ENCODE results near the gene G3BP1. TPM values are rescaled to one million over a fixed set of nuclear protein-coding genes. Genes with fewer than 3 reads are reported as not detected.

The G3BP1 gene
- total RNA-seq, 1 experiment from 2014 or later, result 329 TPM

GRCh38 chr5:151730381-151730780 lies 41.4 kb upstream of the G3BP1 start:
- Histone ChIP-seq H3K4me1 (0 out of 2 replicates have a peak, but pooled peaks cover 6% of the 10 kb centered on the region), H3K4me3 (ENCODE audit: low read depth, low read length) (no peak overlapping the region), H3K9me3 (peaks cover 21% of the 10 kb centered on the region), H3K27me3 (replicated peaks; ENCODE audit: control insufficient read depth, insufficient read depth, low read length) (no peaks in the 10 kb centered on the region), H3K36me3 (ENCODE audit: control insufficient read depth, insufficient read depth, low read length) (no peaks in the 10 kb centered on the region)
- Mint-ChIP-seq H3K9me3 (ENCODE audit: unreplicated experiment) (no peaks in the 10 kb centered on the region), H3K27ac (ENCODE audit: unreplicated experiment) (no peak overlapping the region), H3K27me3 (ENCODE audit: insufficient read depth, unreplicated experiment) (no peaks in the 10 kb centered on the region), H3K4me1 (ENCODE audit: low read depth, unreplicated experiment) (no peaks in the 10 kb centered on the region), H3K4me3 (ENCODE audit: unreplicated experiment) (no peak overlapping the region), H3K36me3 (ENCODE audit: insufficient read depth, unreplicated experiment) (peaks cover 7% of the 10 kb centered on the region)
- intact Hi-C loops (cut with micrococcal nuclease; ENCODE audit: unreplicated experiment), result no loop called here
- BruUV-seq (replicated peaks), result no TSS peak
- POLR2A ChIA-PET, result no interaction called here
- TF ChIP-seq CTCF (IDR thresholded peaks at IDR 0.05; ENCODE audit: insufficient read depth in 1 of 2, low read depth in 1 of 2, low read length in 1 of 2, severe bottlenecking in 1 of 2, unreplicated experiment in 1 of 2), result no peak
- DNase-seq, result no peak
- CTCF ChIA-PET, result no interaction called here

GRCh38 chr5:151733358-151734063 lies 38.2 kb upstream of the G3BP1 start:
- 0 out of 2 replicates have a peak, but pooled peaks cover 6% of the 10 kb centered on the region for H3K4me1 ChIP-seq
- Mint-ChIP-seq H3K27ac (ENCODE audit: unreplicated experiment) (no peak overlapping the region), H3K36me3 (ENCODE audit: insufficient read depth, unreplicated experiment) (peaks cover 7% of the 10 kb centered on the region), H3K27me3 (ENCODE audit: insufficient read depth, unreplicated experiment) (no peaks in the 10 kb centered on the region), H3K4me3 (ENCODE audit: unreplicated experiment) (no peak overlapping the region), H3K9me3 (ENCODE audit: unreplicated experiment) (no peaks in the 10 kb centered on the region), H3K4me1 (ENCODE audit: low read depth, unreplicated experiment) (no peaks in the 10 kb centered on the region)
- CTCF ChIA-PET, result no interaction called here
- POLR2A ChIA-PET, result no interaction called here
- no peaks in the 10 kb centered on the region for H3K36me3 ChIP-seq (ENCODE audit: control insufficient read depth, insufficient read depth, low read length)
- H3K4me3 ChIP-seq (ENCODE audit: low read depth, low read length), result no peak overlapping the region
- no peak for TF ChIP-seq CTCF (IDR thresholded peaks at IDR 0.05; ENCODE audit: insufficient read depth in 1 of 2, low read depth in 1 of 2, low read length in 1 of 2, severe bottlenecking in 1 of 2, unreplicated experiment in 1 of 2)
- peaks cover 21% of the 10 kb centered on the region for H3K9me3 ChIP-seq
- DNase-seq, result no peak
- intact Hi-C loops (cut with micrococcal nuclease; ENCODE audit: unreplicated experiment), result no loop called here
- H3K27me3 ChIP-seq (replicated peaks; ENCODE audit: control insufficient read depth, insufficient read depth, low read length), result no peaks in the 10 kb centered on the region
- BruUV-seq (replicated peaks), result no TSS peak

GRCh38 chr5:151734064-151734408 lies 37.7 kb upstream of the G3BP1 start:
- H3K27ac Mint-ChIP-seq (ENCODE audit: unreplicated experiment), result no peak overlapping the region

More at GRCh38 chr5:151734064-151734408, 37.7 kb upstream of the G3BP1 start:
- Mint-ChIP-seq H3K27me3 (ENCODE audit: insufficient read depth, unreplicated experiment) (no peaks in the 10 kb centered on the region), H3K4me3 (ENCODE audit: unreplicated experiment) (no peak overlapping the region), H3K4me1 (ENCODE audit: low read depth, unreplicated experiment) (no peaks in the 10 kb centered on the region), H3K9me3 (ENCODE audit: unreplicated experiment) (no peaks in the 10 kb centered on the region), H3K36me3 (ENCODE audit: insufficient read depth, unreplicated experiment) (peaks cover 7% of the 10 kb centered on the region)
- Histone ChIP-seq H3K4me3 (ENCODE audit: low read depth, low read length) (no peak overlapping the region), H3K4me1 (0 out of 2 replicates have a peak, but pooled peaks cover 6% of the 10 kb centered on the region), H3K36me3 (ENCODE audit: control insufficient read depth, insufficient read depth, low read length) (no peaks in the 10 kb centered on the region), H3K27me3 (replicated peaks; ENCODE audit: control insufficient read depth, insufficient read depth, low read length) (no peaks in the 10 kb centered on the region), H3K9me3 (peaks cover 19% of the 10 kb centered on the region)
- DNase-seq, result no peak
- no peak for TF ChIP-seq CTCF (IDR thresholded peaks at IDR 0.05; ENCODE audit: insufficient read depth in 1 of 2, low read depth in 1 of 2, low read length in 1 of 2, severe bottlenecking in 1 of 2, unreplicated experiment in 1 of 2)
- ChIA-PET POLR2A (no interaction called here), CTCF (no interaction called here)
- intact Hi-C loops (cut with micrococcal nuclease; ENCODE audit: unreplicated experiment), result no loop called here
- no TSS peak for BruUV-seq (replicated peaks)
